HG02884 (cell line): ENCODE results near the gene SOX13.

Source experiments
- ATAC-seq: cut with Tn5 transposase; IDR thresholded peaks from one replicate; pipeline ENCODE4 v1.9.1; 2021; ENCODE audit warnings: mild to moderate bottlenecking, moderate library complexity; ENCODE audit not compliant: unreplicated experiment

The SOX13 gene

GRCh38 chr1:204062106-204062505 lies 10.8 kb upstream of the SOX13 start:
- ATAC-seq = no peak

DNA sequence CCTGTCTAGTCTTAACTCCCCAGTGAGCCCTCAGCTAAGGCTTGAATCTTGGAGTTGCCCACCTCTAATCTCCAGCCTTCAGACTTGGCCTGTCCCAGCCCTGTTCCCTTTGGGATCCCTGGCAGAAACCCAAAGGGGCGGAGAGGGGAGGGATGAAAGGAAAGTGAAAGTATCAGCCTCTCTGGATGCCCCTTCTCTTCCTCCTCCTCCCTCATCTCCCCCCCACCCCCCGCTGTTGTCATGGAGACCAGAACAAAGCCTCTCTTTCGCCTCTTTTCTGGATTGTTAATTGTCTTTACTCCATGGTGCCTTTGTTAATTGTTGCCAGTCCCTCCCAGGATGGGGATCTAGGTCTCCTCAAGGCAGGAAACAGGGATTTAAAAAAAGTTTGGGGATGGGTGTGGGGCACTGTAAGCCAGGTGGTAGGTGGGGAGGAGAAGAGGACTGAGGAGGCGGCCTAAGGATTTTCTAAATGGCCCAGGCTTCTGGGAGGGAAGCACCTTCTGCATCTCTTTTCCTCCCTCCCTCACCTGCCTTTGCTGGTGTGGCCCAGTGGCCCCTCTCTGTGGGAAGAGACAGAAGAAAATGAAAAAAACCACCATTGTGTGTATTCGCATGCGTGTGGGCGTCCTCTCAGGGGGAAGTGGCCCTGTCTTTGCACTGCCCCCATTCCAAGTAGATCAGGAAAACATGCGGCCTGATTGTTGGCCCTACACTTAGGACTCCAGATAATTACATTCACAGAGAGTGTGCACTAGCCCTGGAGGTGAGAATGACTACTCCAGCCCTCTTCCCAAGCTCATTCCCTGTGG lies 7.5 kb upstream of the SOX13 start:
- no peak for ATAC-seq

DNA sequence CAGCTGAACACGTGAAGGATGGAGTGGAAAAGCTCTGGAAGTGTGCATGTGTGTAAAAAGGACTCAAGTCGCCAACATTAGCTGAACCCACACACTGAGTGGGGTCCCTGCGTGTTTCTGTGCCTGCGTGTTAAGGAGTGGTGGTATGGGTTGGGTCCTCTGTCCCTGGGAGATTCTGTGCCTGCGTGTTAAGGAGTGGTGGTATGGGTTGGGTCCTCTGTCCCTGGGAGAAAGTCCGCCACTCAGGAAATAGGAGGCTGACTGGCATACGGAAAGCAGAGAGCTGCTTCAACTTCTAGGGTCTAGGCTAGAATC lies 7.0 kb upstream of the SOX13 start:
- ATAC-seq = no peak

GRCh38 chr1:204067935-204068334 lies 5.0 kb upstream of the SOX13 start:
- no peak for ATAC-seq

- ATAC-seq = no peak
Measured at GRCh38 chr1:204069887-204070286, 3.0 kb upstream of the SOX13 start.

DNA sequence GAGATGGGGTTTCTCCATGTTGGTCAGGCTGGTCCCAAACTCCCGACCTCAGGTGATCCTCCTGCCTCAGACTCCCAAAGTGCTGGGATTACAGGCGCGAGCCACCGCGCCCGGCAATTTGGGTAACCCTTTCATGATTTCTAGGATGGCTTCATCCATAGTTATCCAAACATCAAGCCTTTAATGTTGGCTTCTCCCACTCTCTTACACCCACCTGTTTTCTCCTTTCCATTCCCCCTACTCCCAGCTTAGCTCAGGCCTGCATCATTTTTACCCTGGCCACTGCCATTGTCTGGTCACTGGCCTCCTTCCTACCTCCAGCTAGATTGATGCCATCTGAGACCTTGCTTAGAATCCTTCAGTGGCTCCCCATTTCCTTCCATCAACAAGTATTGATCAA lies 2.0 kb upstream of the SOX13 start:
- no peak for ATAC-seq

DNA sequence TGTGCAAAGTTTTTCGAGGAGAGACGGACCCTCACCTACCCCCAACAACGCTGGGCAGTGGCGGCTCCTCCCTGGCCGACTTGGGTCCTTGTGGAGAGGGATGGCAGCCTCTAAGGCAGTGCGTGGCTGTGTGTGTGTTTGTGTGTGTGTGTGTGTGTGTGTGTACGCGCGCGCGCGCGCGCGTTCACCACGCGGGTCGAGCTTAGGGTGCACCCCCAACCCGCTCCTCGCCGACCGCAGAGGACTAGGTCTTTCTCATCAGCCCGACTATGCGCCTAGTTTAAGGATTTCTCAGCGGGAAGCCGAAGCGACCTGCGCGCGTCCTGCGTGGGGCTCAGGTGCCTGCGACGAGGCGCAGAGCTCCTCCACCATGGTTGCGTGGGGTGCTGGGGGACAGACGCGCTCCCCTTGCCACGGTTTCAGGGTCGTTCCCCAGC lies 940 bp downstream of the SOX13 start:
- no peak for ATAC-seq

DNA sequence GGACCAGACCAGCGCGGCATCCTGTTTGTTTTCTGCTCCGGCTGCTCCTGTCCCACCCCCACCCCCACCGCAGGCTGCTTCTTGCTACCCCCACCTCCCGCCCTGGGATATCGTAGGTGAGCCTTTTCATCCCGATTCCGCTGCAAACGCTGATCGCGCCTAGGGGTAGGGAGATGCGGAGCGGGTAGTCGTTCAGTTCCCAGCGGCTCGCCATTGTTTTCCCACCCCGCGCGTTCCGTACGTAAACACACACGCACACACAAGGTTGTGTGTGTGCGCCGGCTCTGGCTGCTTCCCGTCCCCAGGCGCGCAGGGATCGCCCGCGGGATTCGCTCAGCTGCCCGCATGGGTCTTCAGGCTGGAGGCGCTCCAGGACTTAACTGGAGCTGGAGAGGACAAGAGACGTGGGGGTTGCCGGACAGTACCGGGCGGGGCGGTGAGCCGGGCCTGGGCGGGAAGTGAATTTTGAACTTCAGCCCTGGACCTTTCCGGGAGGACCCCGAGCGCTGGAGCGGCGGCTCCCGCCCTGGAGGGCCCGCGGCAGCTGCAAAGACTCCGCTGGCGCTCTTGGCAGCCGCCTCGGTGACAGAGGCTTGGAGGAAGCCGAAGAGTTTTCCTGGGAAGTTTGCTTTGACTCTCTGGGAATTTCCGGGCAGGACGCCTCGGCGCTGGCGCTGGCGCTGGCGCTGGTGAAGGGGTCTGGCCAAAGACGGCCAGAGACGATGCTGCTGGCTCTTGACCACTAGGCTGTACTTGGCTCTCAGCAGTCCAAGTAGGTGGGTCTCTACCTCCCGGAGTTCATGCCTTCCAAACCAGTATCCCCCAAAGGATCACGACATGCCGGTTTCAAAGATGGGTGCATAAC lies 1.6 kb downstream of the SOX13 start:
- no peak for ATAC-seq

DNA sequence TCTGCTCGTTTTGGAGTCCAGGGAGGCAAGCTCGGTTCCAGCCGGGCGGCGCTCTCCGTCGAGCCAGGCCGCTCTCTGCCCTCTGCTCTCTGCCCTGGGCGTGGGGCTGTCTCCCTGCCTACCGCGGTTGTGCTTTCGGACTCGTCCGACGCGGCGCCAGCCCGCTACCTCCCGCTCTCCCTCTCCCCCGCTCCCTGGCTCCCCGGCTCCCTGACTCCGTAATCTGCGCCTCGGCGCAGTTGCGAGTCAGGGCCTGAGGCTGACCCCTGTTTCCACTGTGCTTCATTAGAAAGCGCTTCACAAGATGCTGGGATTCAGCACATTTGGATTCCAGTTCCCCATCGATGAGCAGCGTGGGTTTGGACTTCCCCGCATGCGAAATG lies 2.2 kb downstream of the SOX13 start:
- ATAC-seq = no peak

GRCh38 chr1:204075890-204076846 lies 3.3 kb downstream of the SOX13 start:
- ATAC-seq = no peak

DNA sequence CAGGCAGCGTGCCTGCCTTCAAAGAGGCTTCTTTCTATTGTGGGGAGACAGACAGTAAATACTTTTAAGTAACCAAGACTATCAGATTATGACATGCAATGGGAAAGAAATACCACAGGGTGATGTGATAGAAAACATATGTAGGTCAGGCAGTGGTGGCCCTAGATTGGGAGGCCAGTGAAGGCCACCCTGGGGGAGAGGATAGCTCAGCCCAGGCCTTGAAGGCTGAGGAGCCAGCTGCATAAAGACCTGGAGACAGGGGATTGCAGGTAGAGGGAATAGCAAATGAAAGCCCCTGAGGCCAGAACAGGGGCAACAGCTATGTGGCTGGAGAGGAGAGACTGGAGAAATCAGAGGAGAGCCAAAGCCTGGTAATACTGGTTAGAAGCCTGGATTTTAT lies 4.0 kb downstream of the SOX13 start:
- ATAC-seq = no peak

- ATAC-seq = no peak
Measured at GRCh38 chr1:204077979-204078696, 5.2 kb downstream of the SOX13 start.

GRCh38 chr1:204079608-204079999 lies 6.7 kb downstream of the SOX13 start:
- ATAC-seq = no peak

- ATAC-seq = no peak
Measured at GRCh38 chr1:204080163-204080903, 7.4 kb downstream of the SOX13 start.

DNA sequence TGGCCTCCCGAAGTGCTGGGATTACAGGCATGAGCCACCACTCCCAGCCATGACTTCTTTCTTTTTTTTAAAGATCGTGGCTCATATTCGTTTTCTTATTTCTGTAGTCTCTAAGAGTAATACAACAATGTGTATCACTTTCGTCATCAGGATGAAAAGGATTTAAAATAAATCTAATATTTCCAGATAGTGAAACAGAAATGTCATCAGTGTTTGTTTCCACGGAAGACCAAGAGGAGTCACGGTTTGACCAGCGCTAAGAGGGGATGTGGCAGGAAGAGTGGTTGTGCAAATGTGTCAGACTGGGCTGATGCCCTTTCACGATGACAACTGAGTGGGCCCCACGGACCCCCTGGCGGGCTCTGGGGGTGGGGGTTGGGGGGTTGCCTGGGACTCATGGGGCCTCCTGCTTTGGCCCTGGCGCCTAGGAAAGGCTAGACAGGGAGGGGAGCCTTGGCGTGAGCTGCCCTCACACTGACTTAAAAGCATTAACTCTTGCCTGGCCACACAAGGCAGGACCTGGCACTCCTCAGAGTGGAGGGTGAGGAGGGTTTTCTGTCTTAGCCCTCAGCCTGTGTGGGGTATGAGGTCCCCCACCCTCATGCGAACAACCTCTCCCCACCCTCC lies 8.4 kb downstream of the SOX13 start:
- ATAC-seq = no peak

DNA sequence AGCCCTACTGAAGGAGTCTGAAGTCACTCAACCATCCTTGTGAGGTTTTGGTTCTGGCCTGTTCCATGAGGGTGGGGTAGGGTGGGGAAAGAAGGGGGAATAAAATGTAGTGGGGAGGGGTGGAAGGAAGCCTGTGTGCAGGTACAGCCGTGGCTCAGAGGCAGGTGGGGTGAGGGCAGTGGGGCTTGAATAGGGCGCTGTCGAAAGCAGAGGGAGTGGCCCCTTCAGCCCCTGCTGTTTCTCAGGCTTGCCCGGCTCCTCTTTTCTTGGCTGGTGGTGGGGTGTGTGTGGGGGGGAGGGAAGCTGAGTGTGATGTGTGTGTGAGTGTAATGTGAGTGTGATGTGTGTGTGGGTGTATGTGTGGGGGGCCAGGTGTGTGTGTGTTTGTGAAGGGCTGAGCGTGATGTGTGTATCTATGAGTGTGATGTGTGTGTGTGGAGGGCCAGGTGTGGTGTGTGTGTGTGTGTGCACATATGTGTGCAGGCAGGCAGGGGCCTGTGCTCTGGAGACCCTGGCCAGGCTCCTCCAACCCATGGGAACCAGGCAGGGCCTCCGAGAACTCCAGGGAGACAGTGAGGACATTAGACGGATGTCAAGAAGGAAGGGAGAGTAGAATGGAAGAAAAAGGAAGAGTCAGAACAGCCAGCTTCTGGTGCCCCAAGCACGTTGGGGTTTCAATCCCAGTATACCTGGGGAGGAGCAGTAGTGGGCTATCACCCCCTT lies 9.0 kb downstream of the SOX13 start:
- ATAC-seq = no peak

DNA sequence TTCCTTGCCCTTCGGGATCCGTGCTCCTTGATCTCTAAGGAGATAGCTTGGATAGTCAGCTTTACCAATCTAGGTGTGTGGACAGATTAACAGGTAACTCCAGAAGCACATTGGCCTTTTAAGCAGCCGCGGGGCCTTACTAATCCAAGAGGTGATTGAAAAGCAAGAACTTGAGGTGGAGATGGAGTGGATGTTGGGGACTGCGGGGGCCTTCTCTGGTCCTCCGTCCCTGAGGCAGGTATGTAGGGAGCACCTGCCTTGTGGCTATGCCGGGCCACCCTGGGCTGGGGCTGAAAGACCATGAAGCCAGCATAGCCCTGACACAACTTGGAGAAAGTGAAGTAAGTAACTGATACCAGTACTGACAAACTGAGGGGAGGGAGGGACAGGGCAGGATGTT lies 10.6 kb downstream of the SOX13 start:
- ATAC-seq = no peak

GRCh38 chr1:204084247-204084772 lies 11.4 kb downstream of the SOX13 start:
- no peak for ATAC-seq
